GM12864 (cell line): ENCODE measurements around the gene FEN1.
A peak's percentile ranks its signal among the peaks of the same experiment; 100 is the strongest.

Source experiments
- DNase-seq: peaks from one replicate; pipeline ENCODE4 v3.0.0-alpha.2; 2011; ENCODE audit warnings: low read depth
- H3K4me3 ChIP-seq: 2 replicates; pipeline ENCODE4 v1.5.1; 2011; ENCODE audit warnings: mild to moderate bottlenecking, low read depth, low read length, control low read depth
- CTCF ChIP-seq: IDR thresholded peaks from 2 replicates; pipeline ENCODE4 v1.5.1; 2011; ENCODE audit warnings: low read depth, mild to moderate bottlenecking, moderate library complexity, low read length, control low read depth, inconsistent platforms; ENCODE audit errors: missing control alignments

The FEN1 gene

GRCh38 chr11:61828629-61829407, 36.1 kb downstream of the FEN1 start:
- no peak for DNase-seq
- TF ChIP-seq CTCF, result peak; percentile 58
- peak overlapping the region; percentile 71 for H3K4me3 ChIP-seq

- TF ChIP-seq CTCF, result no peak
- DNase-seq, result no peak
- peak overlapping the region; percentile 71 for H3K4me3 ChIP-seq
Measured at GRCh38 chr11:61829806-61830205, 37.1 kb downstream of the FEN1 start.

GRCh38 chr11:61830237-61831105, 37.8 kb downstream of the FEN1 start:
- no peak for DNase-seq
- no peak for TF ChIP-seq CTCF
- peak overlapping the region; percentile 71 for H3K4me3 ChIP-seq

- no peak for DNase-seq
- H3K4me3 ChIP-seq, result no peak overlapping the region; the same call in 1 of the 2 replicates
- no peak for TF ChIP-seq CTCF
Measured at GRCh38 chr11:61832207-61832606, 39.5 kb downstream of the FEN1 start.

- TF ChIP-seq CTCF, result no peak
- DNase-seq, result no peak
- no peak overlapping the region for H3K4me3 ChIP-seq
Measured at GRCh38 chr11:61832754-61833153, 40.0 kb downstream of the FEN1 start.

GRCh38 chr11:61833471-61833870, 40.8 kb downstream of the FEN1 start:
- TF ChIP-seq CTCF, result no peak
- no peak overlapping the region; the same call in 1 of the 2 replicates for H3K4me3 ChIP-seq

More at GRCh38 chr11:61833471-61833870, 40.8 kb downstream of the FEN1 start:
- DNase-seq, result no peak
